Neural cell (in vitro differentiated cells): Measurements from ENCODE around the gene TMEM208. TPM values are rescaled to one million over a fixed set of nuclear protein-coding genes. Genes with fewer than 3 reads are reported as not detected.

Source experiments
- H2AFZ ChIP-seq: fragments of 200-600, 300-800 bp; sonication (generic), shearing (Covaris generic); 2 replicates; pipeline ENCODE4 v1.6.0; 2014; ENCODE audit warnings: low read depth, mild to moderate bottlenecking, antibody characterized with exemption, low read length, moderate library complexity
- H3F3A ChIP-seq: fragments of 200-600 bp; shearing (Covaris generic); 2 replicates; pipeline ENCODE4 v1.6.1; 2016; ENCODE audit warnings: mild to moderate bottlenecking, moderate library complexity, mixed read lengths, antibody characterized with exemption, low read length; ENCODE audit not compliant: insufficient read depth, poor library complexity, severe bottlenecking
- H3K27ac ChIP-seq: fragments of 200-600, 300-800 bp; sonication (generic), shearing (Covaris generic); 2 replicates; pipeline ENCODE4 v1.5.1; 2014; ENCODE audit warnings: mild to moderate bottlenecking, low read length, moderate library complexity
- H3K27me3 ChIP-seq: fragments of 300-800, 200-600 bp; sonication (generic), shearing (Covaris generic); 2 replicates; pipeline ENCODE4 v1.6.0; 2014; ENCODE audit warnings: mild to moderate bottlenecking, low read depth, low read length, moderate library complexity; ENCODE audit not compliant: insufficient read depth
- H3K36me3 ChIP-seq: fragments of 300-800, 200-600 bp; sonication (generic), shearing (Covaris generic); 2 replicates; pipeline ENCODE4 v1.5.1; 2014; ENCODE audit warnings: mild to moderate bottlenecking, antibody characterized with exemption, low read length, moderate library complexity; ENCODE audit not compliant: insufficient read depth
- H3K4me2 ChIP-seq: fragments of 300-800, 200-600 bp; sonication (generic), shearing (Covaris generic); 2 replicates; pipeline ENCODE4 v1.6.0; 2014; ENCODE audit warnings: mild to moderate bottlenecking, low read length
- H3K4me3 ChIP-seq: fragments of 300-800, 200-600 bp; sonication (generic), shearing (Covaris generic); 2 replicates; pipeline ENCODE4 v1.5.1; 2014; ENCODE audit warnings: mild to moderate bottlenecking, low read length, moderate library complexity
- H3K79me2 ChIP-seq: fragments of 200-600 bp; shearing (Covaris generic); replicated peaks from 2 replicates; pipeline ENCODE4 v1.6.0; 2014; ENCODE audit warnings: mild to moderate bottlenecking, low read length, moderate library complexity; ENCODE audit not compliant: insufficient read depth
- H3K9ac ChIP-seq: fragments of 300-800, 200-600 bp; sonication (generic), shearing (Covaris generic); 2 replicates; pipeline ENCODE4 v1.6.1; 2016; ENCODE audit warnings: mild to moderate bottlenecking, low read length, mixed read lengths
- H3K9me2 ChIP-seq: fragments of 200-600 bp; shearing (Covaris generic); 2 replicates; pipeline ENCODE4 v1.6.1; 2016; ENCODE audit warnings: mild to moderate bottlenecking, low read length, mixed read lengths; ENCODE audit not compliant: insufficient read depth
- H3K9me3 ChIP-seq: fragments of 200-600, 300-800 bp; sonication (generic), shearing (Covaris generic); 2 replicates; pipeline ENCODE4 v1.6.1; 2016; ENCODE audit warnings: mild to moderate bottlenecking, mixed run types, low read length, moderate library complexity, mixed read lengths
- H4K20me1 ChIP-seq: fragments of 200-600 bp; shearing (Covaris generic); 2 replicates; pipeline ENCODE4 v1.6.1; 2016; ENCODE audit warnings: mild to moderate bottlenecking, mixed run types; ENCODE audit not compliant: insufficient read depth
- CTCF ChIP-seq: fragments of 450-650 bp; IDR thresholded peaks from 2 replicates; pipeline ENCODE4 v1.5.1; 2014; ENCODE audit warnings: antibody characterized with exemption, mild to moderate bottlenecking, moderate library complexity; ENCODE audit not compliant: poor library complexity, severe bottlenecking
- MXI1 ChIP-seq: fragments of 450-650 bp; conservative IDR thresholded peaks from 2 replicates; pipeline ENCODE4 v1.6.1; 2014; ENCODE audit warnings: antibody characterized with exemption, mild to moderate bottlenecking; ENCODE audit not compliant: poor library complexity, severe bottlenecking
- RAD21 ChIP-seq: fragments of 450-650 bp; conservative IDR thresholded peaks from 2 replicates; pipeline ENCODE4 v1.6.1; 2014; ENCODE audit warnings: antibody characterized with exemption, mild to moderate bottlenecking, moderate library complexity
- SMC3 ChIP-seq: fragments of 450-650 bp; conservative IDR thresholded peaks from 2 replicates; pipeline ENCODE4 v1.6.1; 2014; ENCODE audit warnings: antibody characterized with exemption, mild to moderate bottlenecking, moderate library complexity; ENCODE audit not compliant: poor library complexity
- TAF1 ChIP-seq: IDR thresholded peaks from 2 replicates; pipeline ENCODE4 v1.6.1; 2012; ENCODE audit warnings: low read depth
- polyA plus RNA-seq: library from polyadenylated mRNA; depleted of rRNA; stranded (reverse); fragments of >200 nt; gene quantifications from 2 replicates; pipeline ENCODE4 v1.2.3, GENCODE V29; 2014
- TF ChIP-seq, protein P1 (sequence below): IDR thresholded peaks from 2 replicates; pipeline ENCODE4 v1.6.1; 2012; ENCODE audit warnings: borderline replicate concordance

TMEM208 gene
- polyA plus RNA-seq, 1 donor from 2014 or later = 53.5 TPM

DNA sequence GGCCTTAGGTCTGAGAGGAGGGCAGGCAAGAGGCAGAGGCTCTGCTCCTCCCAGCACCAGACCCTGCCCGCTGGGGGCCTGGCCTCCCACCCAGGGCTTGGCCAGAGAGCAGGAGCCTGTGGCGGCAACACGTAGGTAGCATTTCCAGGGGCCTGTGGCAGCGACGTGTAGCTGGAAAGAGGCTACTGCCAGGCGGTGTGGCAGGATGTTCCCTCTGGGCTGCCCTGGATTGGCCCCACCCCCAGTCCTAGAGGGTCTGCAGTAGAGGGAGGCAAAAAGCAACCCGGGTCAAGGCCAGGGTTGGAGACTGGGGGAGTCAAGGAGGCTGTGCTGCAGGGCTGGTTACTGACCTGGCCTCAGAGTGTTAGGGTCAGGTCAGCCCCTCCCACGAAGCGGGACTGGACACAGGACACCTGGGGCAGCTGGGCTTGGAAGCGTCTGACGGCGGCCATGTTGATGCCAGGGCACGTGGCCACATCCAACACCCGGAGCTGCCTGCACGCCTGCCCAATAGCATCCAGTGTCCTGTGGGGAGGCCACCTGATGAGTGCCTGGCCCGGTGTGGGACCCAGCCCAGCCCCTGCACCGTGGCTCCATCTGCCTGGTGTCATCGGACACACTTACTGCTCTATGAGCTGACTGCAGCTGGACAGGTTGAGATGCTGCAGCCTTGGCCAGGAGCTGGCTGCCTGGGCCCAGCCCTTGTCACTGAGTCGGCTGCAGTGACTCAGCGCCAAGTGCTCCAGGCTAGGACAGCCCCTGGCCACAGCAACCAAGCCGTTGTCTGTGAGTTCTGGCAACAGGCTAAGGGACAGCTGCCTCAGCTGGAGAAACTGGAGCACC, 19.5 kb upstream of the TMEM208 start:
- Histone ChIP-seq H3K9me2 (no peaks in the 10 kb centered on the region), H2AFZ (no peak overlapping the region), H3K36me3 (no peaks in the 10 kb centered on the region), H3K27me3 (no peaks in the 10 kb centered on the region), H3K4me2 (no peak overlapping the region), H3K27ac (no peak overlapping the region), H3K4me3 (no peak overlapping the region), H3K9me3 (no peaks in the 10 kb centered on the region), H3K9ac (no peak overlapping the region), H4K20me1 (no peaks in the 10 kb centered on the region), H3F3A (no peaks in the 10 kb centered on the region), H3K79me2 (no peaks in the 10 kb centered on the region)
- TF ChIP-seq MXI1 (no peak), RAD21 (no peak), SMC3 (no peak), TAF1 (no peak)
- TF ChIP-seq, protein P1, sequence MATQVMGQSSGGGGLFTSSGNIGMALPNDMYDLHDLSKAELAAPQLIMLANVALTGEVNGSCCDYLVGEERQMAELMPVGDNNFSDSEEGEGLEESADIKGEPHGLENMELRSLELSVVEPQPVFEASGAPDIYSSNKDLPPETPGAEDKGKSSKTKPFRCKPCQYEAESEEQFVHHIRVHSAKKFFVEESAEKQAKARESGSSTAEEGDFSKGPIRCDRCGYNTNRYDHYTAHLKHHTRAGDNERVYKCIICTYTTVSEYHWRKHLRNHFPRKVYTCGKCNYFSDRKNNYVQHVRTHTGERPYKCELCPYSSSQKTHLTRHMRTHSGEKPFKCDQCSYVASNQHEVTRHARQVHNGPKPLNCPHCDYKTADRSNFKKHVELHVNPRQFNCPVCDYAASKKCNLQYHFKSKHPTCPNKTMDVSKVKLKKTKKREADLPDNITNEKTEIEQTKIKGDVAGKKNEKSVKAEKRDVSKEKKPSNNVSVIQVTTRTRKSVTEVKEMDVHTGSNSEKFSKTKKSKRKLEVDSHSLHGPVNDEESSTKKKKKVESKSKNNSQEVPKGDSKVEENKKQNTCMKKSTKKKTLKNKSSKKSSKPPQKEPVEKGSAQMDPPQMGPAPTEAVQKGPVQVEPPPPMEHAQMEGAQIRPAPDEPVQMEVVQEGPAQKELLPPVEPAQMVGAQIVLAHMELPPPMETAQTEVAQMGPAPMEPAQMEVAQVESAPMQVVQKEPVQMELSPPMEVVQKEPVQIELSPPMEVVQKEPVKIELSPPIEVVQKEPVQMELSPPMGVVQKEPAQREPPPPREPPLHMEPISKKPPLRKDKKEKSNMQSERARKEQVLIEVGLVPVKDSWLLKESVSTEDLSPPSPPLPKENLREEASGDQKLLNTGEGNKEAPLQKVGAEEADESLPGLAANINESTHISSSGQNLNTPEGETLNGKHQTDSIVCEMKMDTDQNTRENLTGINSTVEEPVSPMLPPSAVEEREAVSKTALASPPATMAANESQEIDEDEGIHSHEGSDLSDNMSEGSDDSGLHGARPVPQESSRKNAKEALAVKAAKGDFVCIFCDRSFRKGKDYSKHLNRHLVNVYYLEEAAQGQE = no peak

DNA sequence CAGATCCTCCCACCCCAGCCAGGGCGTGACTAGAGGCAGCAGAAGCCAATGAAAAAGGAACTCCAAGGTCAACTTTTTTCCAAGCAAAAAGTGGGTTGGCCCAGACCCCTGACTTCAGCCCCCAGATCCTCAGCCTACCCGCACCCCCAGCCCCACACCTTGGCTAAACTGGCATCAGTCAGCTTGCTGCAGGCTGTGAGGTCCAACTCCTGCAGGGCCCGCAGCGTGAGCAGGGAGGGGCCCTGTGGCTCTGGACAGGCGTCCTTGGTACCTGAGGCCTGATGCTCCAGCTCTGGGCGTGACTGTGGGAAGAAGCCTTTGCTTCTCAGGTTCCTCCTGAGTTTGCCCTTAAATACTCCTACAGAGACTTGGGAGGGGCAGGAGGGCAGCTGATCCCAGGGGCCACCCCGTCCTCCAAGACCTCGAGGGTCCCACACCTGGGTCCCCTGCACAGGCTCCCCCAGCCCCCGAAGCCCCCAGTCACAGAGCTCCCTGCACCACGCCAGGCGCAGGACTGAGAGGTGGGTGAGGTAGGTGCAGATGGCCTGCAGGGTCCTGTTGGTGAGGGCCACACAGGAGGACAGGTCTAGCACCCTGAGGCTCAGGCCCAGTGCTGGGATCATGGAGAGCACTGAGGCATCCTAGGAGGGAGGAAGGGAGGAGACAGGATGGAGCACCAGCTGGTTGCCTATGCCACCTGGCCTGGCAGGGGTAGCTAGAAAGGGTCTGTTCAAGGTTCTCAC, 18.6 kb upstream of the TMEM208 start:
- Histone ChIP-seq H3K27ac (no peak overlapping the region), H3K36me3 (no peaks in the 10 kb centered on the region), H3K79me2 (no peaks in the 10 kb centered on the region), H3F3A (no peaks in the 10 kb centered on the region), H3K9me2 (no peaks in the 10 kb centered on the region), H3K4me2 (no peak overlapping the region), H3K4me3 (no peak overlapping the region), H4K20me1 (no peaks in the 10 kb centered on the region), H3K9ac (no peak overlapping the region), H3K27me3 (no peaks in the 10 kb centered on the region), H3K9me3 (no peaks in the 10 kb centered on the region), H2AFZ (no peak overlapping the region)
- TF ChIP-seq TAF1 = no peak
- no peak for TF ChIP-seq RAD21
- no peak for TF ChIP-seq CTCF
- TF ChIP-seq SMC3 = no peak
- TF ChIP-seq, protein P1 = no peak
